OCI-M2 (cell line): Measurements from ENCODE around the gene KCNQ4.

ENCODE experiments used
- DNase-seq: peaks from one replicate; lab custom pipeline; 2025; ENCODE audit not compliant: unreplicated experiment; lab: John Stamatoyannopoulos, UW

Gene KCNQ4

DNA sequence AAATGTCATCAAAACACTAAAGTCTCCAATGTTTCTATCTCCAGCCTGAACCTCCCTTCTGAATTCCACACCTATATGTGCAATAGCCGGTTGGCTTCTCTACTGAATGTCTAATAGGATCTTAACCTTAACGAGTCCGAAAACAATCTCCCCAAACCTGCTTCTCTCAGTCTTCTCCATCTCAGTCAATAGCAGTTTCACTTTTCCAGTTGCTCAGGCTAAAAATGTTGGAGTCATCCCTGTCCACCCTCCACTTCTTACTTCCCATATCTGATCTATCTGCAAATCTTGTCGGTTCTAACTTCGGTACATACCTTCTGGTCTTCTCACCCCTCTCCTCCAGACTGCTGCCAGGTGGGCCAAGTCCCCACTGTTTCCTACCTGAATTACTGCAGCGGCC, 104.1 kb downstream of the KCNQ4 start:
- no peak for DNase-seq
